Fibroblast of the aortic adventitia (primary cell): ENCODE measurements around the gene UBE3C. TPM values are rescaled to one million over a fixed set of nuclear protein-coding genes. Genes with fewer than 3 reads are reported as not detected.

Experiments used
- DNase-seq: peaks from one replicate; pipeline ENCODE4 v3.0.0-alpha.2; 2010; ENCODE audit warnings: low read depth
- H3K4me3 ChIP-seq: 2 replicates; pipeline ENCODE4 v1.5.1; 2011; ENCODE audit warnings: low read depth, mild to moderate bottlenecking, control low read depth, low read length, moderate library complexity
- CTCF ChIP-seq: IDR thresholded peaks from 2 replicates; pipeline ENCODE4 v1.5.1; 2011; ENCODE audit warnings: mild to moderate bottlenecking, low read length, control low read depth, inconsistent platforms; ENCODE audit not compliant: insufficient read depth
- total RNA-seq: library from RNA; depleted of rRNA; stranded (reverse); fragments of >200 nt; gene quantifications from 2 replicates; pipeline ENCODE4 v1.2.3, GENCODE V29; 2012; ENCODE audit warnings: low replicate concordance

The UBE3C gene
- total RNA-seq, 1 donor, result 81.3 TPM

GRCh38 chr7:157111311-157111710, 27.4 kb upstream of the UBE3C start:
- DNase-seq, result no peak
- no peak overlapping the region for H3K4me3 ChIP-seq
- TF ChIP-seq CTCF, result no peak

GRCh38 chr7:157112706-157113105, 26.0 kb upstream of the UBE3C start:
- no peak for DNase-seq
- H3K4me3 ChIP-seq, result no peak overlapping the region
- no peak for TF ChIP-seq CTCF

- no peak overlapping the region for H3K4me3 ChIP-seq
- DNase-seq, result no peak
- no peak for TF ChIP-seq CTCF
Measured at GRCh38 chr7:157113607-157114006, 25.1 kb upstream of the UBE3C start.

- no peak for TF ChIP-seq CTCF
- H3K4me3 ChIP-seq, result no peak overlapping the region
- no peak for DNase-seq
Measured at GRCh38 chr7:157116762-157117161, 22.0 kb upstream of the UBE3C start.

- no peak for TF ChIP-seq CTCF
- DNase-seq, result no peak
- no peak overlapping the region for H3K4me3 ChIP-seq
Measured at GRCh38 chr7:157117796-157118195, 20.9 kb upstream of the UBE3C start.

GRCh38 chr7:157120181-157120580, 18.5 kb upstream of the UBE3C start:
- no peak for DNase-seq
- no peak overlapping the region for H3K4me3 ChIP-seq
- no peak for TF ChIP-seq CTCF

GRCh38 chr7:157121184-157121715, 17.5 kb upstream of the UBE3C start:
- no peak for DNase-seq
- H3K4me3 ChIP-seq, result no peak overlapping the region
- no peak for TF ChIP-seq CTCF
